ENCODE data around the gene WDR82. TPM values are rescaled to one million over a fixed set of nuclear protein-coding genes. Genes with fewer than 3 reads are reported as not detected.

Gene WDR82
- 49.1 to 59.5 TPM (median 50.8 TPM) in 5 replicates for total RNA-seq (2022; extraction: Qiagen RNA extraction)

GRCh38 chr3:52278510-52279069, at the start of gene WDR82:
TSS of gene WDR82 (minus strand) at chr3:52278649. CDS start at chr3:52278361, 288 bp downstream.

GRCh38 chr3:52315977-52316764, 37.7 kb upstream of the WDR82 start, which contains the start of gene DNAH1:
TSS of gene DNAH1 (plus strand) at chr3:52316319. CDS start at chr3:52322443, 6,124 bp downstream.

GRCh38 chr3:52245322-52246263, 32.9 kb downstream of the WDR82 start, which contains the start of gene PPM1M:
TSS of gene PPM1M (plus strand) at chr3:52245759. CDS start at chr3:52245825, 66 bp downstream.

GRCh38 chr3:52238761-52239701, 39.4 kb downstream of the WDR82 start, which contains the start of gene TWF2:
TSS of gene TWF2 (minus strand) at chr3:52239158. CDS start at chr3:52239016, 142 bp downstream.

GRCh38 chr3:52225452-52226228, 52.8 kb downstream of the WDR82 start, which contains the start of gene TLR9:
TSS of gene TLR9 (minus strand) at chr3:52225645. CDS start at chr3:52225529, 116 bp downstream.

Other genes starting within 250 kb of the WDR82 start
- 20.4 to 21.4 TPM (median 21.2 TPM) in 5 replicates for gene DUSP7, start 222.1 kb downstream of the WDR82 start, total RNA-seq (2022; extraction: Qiagen RNA extraction)
- 17.7 to 19.8 TPM (median 18.1 TPM) in 5 replicates for gene POC1A, start 124.2 kb downstream of the WDR82 start, total RNA-seq (2022; extraction: Qiagen RNA extraction)
- gene ALAS1, start 80.5 kb downstream of the WDR82 start, total RNA-seq (2022; extraction: Qiagen RNA extraction): 43.7 to 52.3 TPM (median 48.9 TPM) in 5 replicates
- gene TLR9, start 53.0 kb downstream of the WDR82 start, total RNA-seq (2022; extraction: Qiagen RNA extraction): 0.02 to 0.03 TPM in 2 of 5 replicates, not detected in the others
- 59.1 to 71.2 TPM (median 66.9 TPM) in 5 replicates for gene TWF2, start 39.5 kb downstream of the WDR82 start, total RNA-seq (2022; extraction: Qiagen RNA extraction)
- gene PPM1M, start 32.9 kb downstream of the WDR82 start, total RNA-seq (2022; extraction: Qiagen RNA extraction): 3.9 to 5.2 TPM (median 4.2 TPM) in 5 replicates
- gene GLYCTK, start 9.2 kb upstream of the WDR82 start, total RNA-seq (2022; extraction: Qiagen RNA extraction): 3.0 to 4.6 TPM (median 3.9 TPM) in 5 replicates
- 0.78 to 1.2 TPM (median 0.97 TPM) in 5 replicates for gene DNAH1, start 37.7 kb upstream of the WDR82 start, total RNA-seq (2022; extraction: Qiagen RNA extraction)
- 33.2 to 39.6 TPM (median 37.1 TPM) in 5 replicates for gene BAP1, start 131.4 kb upstream of the WDR82 start, total RNA-seq (2022; extraction: Qiagen RNA extraction)
- 2.2 to 3.9 TPM (median 3.4 TPM) in 5 replicates for gene PHF7, start 132.0 kb upstream of the WDR82 start, total RNA-seq (2022; extraction: Qiagen RNA extraction)
- gene SEMA3G, start 166.5 kb upstream of the WDR82 start, total RNA-seq (2022; extraction: Qiagen RNA extraction): 0.03 to 0.16 TPM (median 0.06 TPM) in 5 replicates
- 0.63 to 1.4 TPM (median 1.2 TPM) in 5 replicates for gene TNNC1, start 175.4 kb upstream of the WDR82 start, total RNA-seq (2022; extraction: Qiagen RNA extraction)
- gene NISCH, start 177.0 kb upstream of the WDR82 start, total RNA-seq (2022; extraction: Qiagen RNA extraction): 11.4 to 14.9 TPM (median 12.8 TPM) in 5 replicates
- 0.03 to 0.21 TPM (median 0.09 TPM) in 5 replicates for gene STAB1, start 216.7 kb upstream of the WDR82 start, total RNA-seq (2022; extraction: Qiagen RNA extraction)

Data from A549 treated with Hydrocortisone at 1 μM for 4 hours (cell line).